HEK293 (cell line): Measurements from ENCODE around the gene RMND1.

Experiments
- CTCF ChIP-seq: fragments of 450-650 bp; formaldehyde crosslinking; IDR thresholded peaks from 2 replicates; pipeline ENCODE4 v1.5.1; 2016; ENCODE audit warnings: missing biosample characterization, missing genetic modification characterization
- KLF16 ChIP-seq: fragments of 450-650 bp; formaldehyde crosslinking; IDR thresholded peaks from 2 replicates; pipeline ENCODE4 v1.5.1; 2017; ENCODE audit warnings: missing biosample characterization, missing genetic modification characterization
- PRDM4 ChIP-seq: fragments of 450-650 bp; formaldehyde crosslinking; IDR thresholded peaks from 2 replicates; pipeline ENCODE4 v1.5.1; 2017; ENCODE audit warnings: missing biosample characterization, missing genetic modification characterization
- RBAK ChIP-seq: fragments of 450-650 bp; formaldehyde crosslinking; IDR thresholded peaks from 2 replicates; pipeline ENCODE4 v1.5.1; 2016; ENCODE audit warnings: missing biosample characterization, missing genetic modification characterization
- SETDB1 ChIP-seq: IDR thresholded peaks from one replicate; pipeline ENCODE4 v1.6.1; 2017; ENCODE audit warnings: mild to moderate bottlenecking, low read length, moderate library complexity, mixed read lengths; ENCODE audit not compliant: insufficient read length
- ZBTB1 ChIP-seq: fragments of 450-650 bp; formaldehyde crosslinking; IDR thresholded peaks from 2 replicates; pipeline ENCODE4 v1.5.1; 2016; ENCODE audit warnings: missing biosample characterization, missing genetic modification characterization
- ZFP3 ChIP-seq: fragments of 450-650 bp; formaldehyde crosslinking; IDR thresholded peaks from 2 replicates; pipeline ENCODE4 v1.5.1; 2016; ENCODE audit warnings: low read depth, missing biosample characterization, missing genetic modification characterization
- ZNF169 ChIP-seq: fragments of 450-650 bp; formaldehyde crosslinking; IDR thresholded peaks from 2 replicates; pipeline ENCODE4 v1.5.1; 2016; ENCODE audit warnings: missing biosample characterization, missing genetic modification characterization
- ZNF23 ChIP-seq: fragments of 450-650 bp; formaldehyde crosslinking; IDR thresholded peaks from 2 replicates; pipeline ENCODE4 v1.5.1; 2016; ENCODE audit warnings: missing biosample characterization, missing genetic modification characterization, borderline replicate concordance
- ZNF239 ChIP-seq: fragments of 450-650 bp; formaldehyde crosslinking; IDR thresholded peaks from 2 replicates; pipeline ENCODE4 v1.5.1; 2016; ENCODE audit warnings: missing biosample characterization, missing genetic modification characterization
- ZNF24 ChIP-seq: fragments of 450-650 bp; formaldehyde crosslinking; IDR thresholded peaks from 2 replicates; pipeline ENCODE4 v1.5.1; 2016; ENCODE audit warnings: missing biosample characterization, missing genetic modification characterization
- ZNF558 ChIP-seq: fragments of 450-650 bp; formaldehyde crosslinking; IDR thresholded peaks from 2 replicates; pipeline ENCODE4 v1.5.1; 2016; ENCODE audit warnings: missing biosample characterization, missing genetic modification characterization
- ZNF791 ChIP-seq: fragments of 450-650 bp; formaldehyde crosslinking; IDR thresholded peaks from 2 replicates; pipeline ENCODE4 v1.5.1; 2016; ENCODE audit warnings: missing biosample characterization, missing genetic modification characterization
- TF ChIP-seq, protein P1 (sequence below): fragments of 450-650 bp; formaldehyde crosslinking; IDR thresholded peaks from 2 replicates; pipeline ENCODE4 v1.5.1; 2016; ENCODE audit warnings: missing biosample characterization, missing genetic modification characterization

- TF ChIP-seq ZFP3 (no peak), ZNF239 (tag by site-specific recombination) (no peak), ZNF24 (tag by site-specific recombination) (no peak), ZNF558 (tag by site-specific recombination) (no peak), RBAK (tag by site-specific recombination) (no peak), PRDM4 (no peak), ZNF169 (tag by site-specific recombination) (no peak), CTCF (no peak), ZNF23 (no peak), ZBTB1 (no peak), KLF16 (no peak), ZNF791 (no peak), SETDB1 (no peak)
- TF ChIP-seq, protein P1, sequence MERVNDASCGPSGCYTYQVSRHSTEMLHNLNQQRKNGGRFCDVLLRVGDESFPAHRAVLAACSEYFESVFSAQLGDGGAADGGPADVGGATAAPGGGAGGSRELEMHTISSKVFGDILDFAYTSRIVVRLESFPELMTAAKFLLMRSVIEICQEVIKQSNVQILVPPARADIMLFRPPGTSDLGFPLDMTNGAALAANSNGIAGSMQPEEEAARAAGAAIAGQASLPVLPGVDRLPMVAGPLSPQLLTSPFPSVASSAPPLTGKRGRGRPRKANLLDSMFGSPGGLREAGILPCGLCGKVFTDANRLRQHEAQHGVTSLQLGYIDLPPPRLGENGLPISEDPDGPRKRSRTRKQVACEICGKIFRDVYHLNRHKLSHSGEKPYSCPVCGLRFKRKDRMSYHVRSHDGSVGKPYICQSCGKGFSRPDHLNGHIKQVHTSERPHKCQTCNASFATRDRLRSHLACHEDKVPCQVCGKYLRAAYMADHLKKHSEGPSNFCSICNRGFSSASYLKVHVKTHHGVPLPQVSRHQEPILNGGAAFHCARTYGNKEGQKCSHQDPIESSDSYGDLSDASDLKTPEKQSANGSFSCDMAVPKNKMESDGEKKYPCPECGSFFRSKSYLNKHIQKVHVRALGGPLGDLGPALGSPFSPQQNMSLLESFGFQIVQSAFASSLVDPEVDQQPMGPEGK (tag by site-specific recombination): no peak
These were observed 9.6 kb downstream of the RMND1 start for GRCh38 chr6:151442371-151442770.
